ENCODE results near the gene PCBD1.

DNA sequence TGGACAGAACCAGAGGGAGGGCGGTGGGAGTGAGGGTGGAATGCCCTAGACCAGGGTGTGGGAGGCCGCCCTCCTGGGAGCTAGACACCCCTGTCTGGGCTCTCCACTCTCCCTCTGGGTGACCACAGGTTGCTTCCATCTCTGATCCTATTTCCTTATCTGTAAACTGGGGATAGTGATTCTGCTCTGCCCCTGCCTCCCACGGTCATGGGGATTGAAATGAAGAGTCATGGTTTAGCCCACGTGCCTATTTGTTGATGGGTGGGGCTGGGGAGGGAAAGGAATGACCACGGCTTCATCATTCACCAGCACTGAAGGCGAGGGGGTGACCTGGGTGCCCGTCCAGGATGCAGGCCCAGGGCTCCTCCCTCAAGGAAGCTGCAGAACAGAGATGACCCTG is 49.3 kb upstream of the PCBD1 start:
- no peak for TF ChIP-seq CTCF (IDR thresholded peaks at IDR 0.05; ENCODE audit: borderline replicate concordance, extremely low read depth, low read length, poor library complexity, severe bottlenecking)
- TF ChIP-seq EZH2 (IDR thresholded peaks at IDR 0.05; ENCODE audit: borderline replicate concordance, low read depth, low read length, severe bottlenecking), result no peak

All from DND-41 (cell line).